GM12873 (cell line): ENCODE results near the gene ZBED5.
A peak's percentile ranks its signal among the peaks of the same experiment; 100 is the strongest.

Experiments
- TF ChIP-seq, protein P1 (sequence below): IDR thresholded peaks from 2 replicates; pipeline ENCODE4 v1.5.1; 2012; ENCODE audit warnings: low read depth, mild to moderate bottlenecking, moderate library complexity, low read length, control low read depth; ENCODE audit not compliant: insufficient read depth; ENCODE audit errors: missing control alignments

Gene ZBED5

GRCh38 chr11:10891151-10891720, 33.4 kb upstream of the ZBED5 start:
- TF ChIP-seq, protein P1, sequence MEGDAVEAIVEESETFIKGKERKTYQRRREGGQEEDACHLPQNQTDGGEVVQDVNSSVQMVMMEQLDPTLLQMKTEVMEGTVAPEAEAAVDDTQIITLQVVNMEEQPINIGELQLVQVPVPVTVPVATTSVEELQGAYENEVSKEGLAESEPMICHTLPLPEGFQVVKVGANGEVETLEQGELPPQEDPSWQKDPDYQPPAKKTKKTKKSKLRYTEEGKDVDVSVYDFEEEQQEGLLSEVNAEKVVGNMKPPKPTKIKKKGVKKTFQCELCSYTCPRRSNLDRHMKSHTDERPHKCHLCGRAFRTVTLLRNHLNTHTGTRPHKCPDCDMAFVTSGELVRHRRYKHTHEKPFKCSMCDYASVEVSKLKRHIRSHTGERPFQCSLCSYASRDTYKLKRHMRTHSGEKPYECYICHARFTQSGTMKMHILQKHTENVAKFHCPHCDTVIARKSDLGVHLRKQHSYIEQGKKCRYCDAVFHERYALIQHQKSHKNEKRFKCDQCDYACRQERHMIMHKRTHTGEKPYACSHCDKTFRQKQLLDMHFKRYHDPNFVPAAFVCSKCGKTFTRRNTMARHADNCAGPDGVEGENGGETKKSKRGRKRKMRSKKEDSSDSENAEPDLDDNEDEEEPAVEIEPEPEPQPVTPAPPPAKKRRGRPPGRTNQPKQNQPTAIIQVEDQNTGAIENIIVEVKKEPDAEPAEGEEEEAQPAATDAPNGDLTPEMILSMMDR: no peak

DNA sequence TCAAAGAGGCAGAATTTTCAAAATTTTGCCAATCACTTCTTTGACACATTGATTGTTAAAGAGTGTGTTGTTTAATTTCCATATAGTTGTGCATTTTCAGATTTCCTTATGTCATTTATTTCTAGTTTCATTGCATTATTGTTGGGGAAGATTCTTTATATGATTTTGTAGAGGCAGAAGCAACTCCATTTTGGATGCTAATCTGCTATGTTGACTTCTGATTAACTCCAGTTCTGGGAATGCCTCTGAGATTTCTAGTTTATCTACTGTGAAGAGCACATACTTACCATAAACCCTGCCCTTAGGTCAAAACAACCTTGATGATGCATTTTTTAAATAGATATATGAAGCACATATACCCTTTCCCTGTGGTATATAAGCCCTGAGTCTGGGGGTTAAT, 29.5 kb upstream of the ZBED5 start:
- TF ChIP-seq, protein P1: no peak

GRCh38 chr11:10886652-10887250, 28.9 kb upstream of the ZBED5 start:
- TF ChIP-seq, protein P1: no peak

GRCh38 chr11:10885703-10886363, 28.0 kb upstream of the ZBED5 start:
- TF ChIP-seq, protein P1: no peak

GRCh38 chr11:10881892-10882291, 24.0 kb upstream of the ZBED5 start:
- TF ChIP-seq, protein P1: no peak

- TF ChIP-seq, protein P1: peak; percentile 76
These were observed 20.8 kb upstream of the ZBED5 start for GRCh38 chr11:10878408-10879214.

GRCh38 chr11:10876158-10876557, 18.3 kb upstream of the ZBED5 start:
- TF ChIP-seq, protein P1: no peak
